HT-29 (cell line): ENCODE data around the gene ASS1. TPM values are rescaled to one million over a fixed set of nuclear protein-coding genes. Genes with fewer than 3 reads are reported as not detected.

Experiments
- DNase-seq: peaks from one replicate; pipeline ENCODE4 v3.0.0-alpha.2; 2015; ENCODE audit warnings: low spot score
- small RNA-seq: library from RNA; depleted of rRNA; stranded (forward); fragments of <200 nt; gene quantifications from one replicate; pipeline ENCODE3, GENCODE V24; 2014
- total RNA-seq: library from RNA; depleted of rRNA; stranded (reverse); fragments of >200 nt; shearing (Covaris generic); gene quantifications from 2 replicates; pipeline ENCODE4 v1.2.3, GENCODE V29; 2014; rRNA removed

The ASS1 gene
- total RNA-seq, 1 experiment from 2014 or later: 33.5 TPM

GRCh38 chr9:130531670-130532069 is 86.9 kb downstream of the ASS1 start:
- DNase-seq: no peak

- no peak for DNase-seq
These were observed 87.8 kb downstream of the ASS1 start for GRCh38 chr9:130532426-130533080.

DNA sequence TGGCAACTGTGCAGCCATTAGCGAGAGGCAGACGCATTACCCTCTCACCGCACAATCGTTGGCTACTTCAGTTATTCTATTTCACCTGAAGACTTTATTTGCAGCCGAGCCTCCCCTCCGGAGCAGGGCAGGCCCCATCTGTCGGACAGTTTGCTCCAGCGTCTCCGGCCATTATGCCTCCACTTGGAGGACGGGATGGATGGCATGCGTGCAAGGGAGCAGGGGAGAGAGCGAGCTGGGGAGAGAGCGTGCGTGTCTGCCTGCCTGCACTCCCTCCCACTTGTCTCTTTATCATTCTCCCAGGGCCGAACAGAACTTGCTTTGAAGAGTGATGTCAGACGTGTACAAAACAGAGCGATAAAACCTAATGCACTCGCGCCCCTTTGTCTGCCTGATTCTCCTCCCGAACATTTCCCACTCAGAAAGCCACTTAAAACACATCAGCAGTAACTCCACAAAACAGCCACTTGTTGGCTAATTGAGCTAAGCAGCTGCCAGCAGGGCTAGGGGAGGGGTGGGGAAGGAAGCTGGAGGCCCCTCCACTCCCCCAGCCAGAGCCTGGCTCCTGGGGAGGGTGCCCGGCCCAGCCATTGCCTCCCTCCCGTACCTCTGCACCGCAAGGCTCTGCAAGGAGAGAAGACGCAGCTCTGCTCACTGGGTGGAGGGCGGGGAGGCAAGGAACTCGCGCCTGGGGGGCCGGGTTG is 91.2 kb downstream of the ASS1 start:
- DNase-seq: no peak

GRCh38 chr9:130536701-130537107 is 91.9 kb downstream of the ASS1 start:
- no peak for DNase-seq

- no peak for DNase-seq
These were observed 92.7 kb downstream of the ASS1 start for GRCh38 chr9:130537346-130538050.

- DNase-seq: peak; percentile 13
These were observed 94.9 kb downstream of the ASS1 start for GRCh38 chr9:130539420-130540223.

DNA sequence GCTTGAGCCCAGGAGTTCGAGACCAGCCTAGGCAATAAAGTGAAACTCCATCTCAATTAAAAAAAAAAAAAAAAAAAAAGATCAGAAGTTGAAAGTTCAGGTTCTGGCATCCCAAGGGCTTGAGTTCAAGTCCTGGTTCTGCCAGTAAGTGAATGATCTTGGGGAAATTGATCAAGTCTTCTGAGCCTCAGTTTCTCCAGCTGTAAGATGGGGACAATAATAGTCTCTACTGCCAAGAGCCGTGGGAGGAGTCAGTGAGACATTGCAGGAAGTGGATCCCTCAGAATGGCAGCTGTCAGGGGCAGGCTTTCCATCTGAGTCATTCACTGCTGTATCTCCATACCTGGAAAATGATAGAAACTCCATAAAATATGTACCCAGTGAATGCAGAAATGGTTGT is 96.8 kb downstream of the ASS1 start:
- no peak for DNase-seq

GRCh38 chr9:130542038-130542437 is 97.3 kb downstream of the ASS1 start:
- DNase-seq: no peak

DNA sequence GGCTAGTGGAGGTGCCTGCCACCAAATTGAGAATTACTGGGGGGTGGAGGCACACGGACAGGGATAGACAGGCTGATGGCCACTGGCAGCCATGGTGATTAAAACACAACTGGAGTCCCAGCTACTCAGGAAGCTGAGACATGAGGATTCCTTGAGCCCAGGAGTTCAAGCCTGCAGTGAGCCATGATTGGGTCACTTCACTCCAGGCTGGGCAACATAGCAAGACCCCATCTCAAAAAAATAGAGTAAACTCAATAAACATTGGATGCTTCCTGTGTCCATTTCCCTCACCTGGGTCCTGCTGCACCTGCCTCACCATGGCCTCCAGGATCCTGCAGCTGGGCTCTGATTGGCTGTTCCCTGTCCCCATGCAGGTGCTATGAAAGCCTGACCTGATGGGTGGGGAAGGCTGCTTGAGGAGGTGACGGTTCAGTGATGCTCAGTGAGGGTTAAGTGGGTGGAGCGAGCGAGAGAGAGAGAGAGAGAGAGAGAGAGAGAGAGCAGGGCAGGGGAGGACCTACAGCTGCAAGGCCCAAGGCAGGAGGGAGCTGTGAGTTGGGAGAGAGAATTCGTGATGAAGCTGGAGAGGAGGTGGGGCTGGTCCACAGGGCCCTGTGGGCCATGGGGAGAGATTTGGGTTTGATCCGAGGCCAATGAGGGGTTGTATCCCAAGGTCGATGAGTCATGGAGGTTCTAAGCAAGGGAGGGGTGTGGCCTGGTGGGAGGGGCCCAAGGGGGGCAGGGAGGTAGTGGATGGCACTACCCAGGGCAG is 97.9 kb downstream of the ASS1 start:
- DNase-seq: no peak

DNA sequence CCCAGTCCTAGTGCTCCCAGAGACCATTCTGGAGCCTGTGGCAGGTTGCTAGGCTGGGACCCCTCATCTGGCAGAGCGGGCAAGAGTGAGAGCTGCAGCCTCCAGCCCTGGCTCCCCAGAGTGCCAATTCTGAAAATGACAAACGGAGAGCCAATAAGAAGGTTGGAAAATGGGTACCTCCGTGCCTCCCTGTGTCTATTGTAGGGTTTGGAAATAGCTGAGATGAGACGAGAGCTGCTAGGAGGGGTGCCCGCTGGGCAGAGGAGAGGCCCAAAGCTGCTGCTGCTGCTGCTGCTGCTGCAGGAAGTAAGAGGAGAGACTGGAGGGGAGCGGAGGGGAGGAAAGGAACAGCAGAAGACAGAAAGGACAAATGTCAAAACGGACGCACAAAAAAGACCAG is 98.6 kb downstream of the ASS1 start:
- DNase-seq: no peak

GRCh38 chr9:130543859-130544258 is 99.1 kb downstream of the ASS1 start:
- DNase-seq: no peak

- no peak for DNase-seq
These were observed 99.6 kb downstream of the ASS1 start for GRCh38 chr9:130544364-130544763.

DNA sequence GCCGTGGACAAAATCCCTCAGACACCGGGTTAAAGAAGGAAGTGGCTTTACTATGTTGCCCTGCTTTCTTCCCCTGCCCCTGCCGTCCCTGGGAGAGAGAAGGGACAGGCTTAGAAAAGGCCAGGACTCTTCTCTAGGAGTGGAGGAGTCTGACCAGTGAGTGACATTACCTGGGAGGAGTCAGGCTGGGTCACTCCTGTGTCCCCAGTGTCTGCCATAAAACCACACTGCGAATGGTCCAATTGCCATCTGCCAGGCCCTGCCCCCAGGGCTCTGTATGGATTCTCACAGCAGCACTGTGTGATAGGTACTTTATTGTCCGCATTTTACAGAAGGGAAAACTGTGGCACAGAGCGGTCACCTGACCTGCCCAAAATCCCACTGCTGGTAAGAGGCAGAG is 103.3 kb downstream of the ASS1 start:
- DNase-seq: no peak

DNA sequence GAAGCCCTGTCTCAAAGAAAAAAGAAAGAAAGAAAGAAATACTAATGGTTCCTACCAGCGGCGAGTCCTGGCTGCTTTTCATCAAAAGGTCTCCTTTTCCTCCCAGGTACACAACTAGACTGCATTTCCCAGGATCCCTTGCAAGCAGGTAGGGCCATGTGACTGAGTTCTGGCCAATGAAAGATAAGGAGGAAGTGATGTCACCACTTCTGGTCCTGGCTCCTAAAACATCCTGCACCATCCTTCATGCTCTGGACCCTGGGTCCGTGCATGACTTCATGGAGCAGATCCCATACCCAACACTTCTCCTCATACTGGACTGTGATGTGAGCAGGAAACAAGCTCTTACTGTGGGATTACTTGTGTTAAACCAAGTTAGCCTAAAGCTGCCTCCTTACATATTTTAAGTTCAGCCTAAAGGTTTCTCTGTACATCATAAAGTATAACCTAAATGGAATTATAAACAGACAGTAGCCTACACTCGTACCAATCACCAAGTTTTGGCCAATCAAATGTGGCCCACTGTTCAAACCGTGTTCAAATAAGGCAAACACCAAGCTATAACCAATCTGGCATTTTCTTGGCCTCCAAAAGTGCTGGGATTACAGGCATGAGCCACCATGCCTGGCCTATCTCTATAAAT is 104.5 kb downstream of the ASS1 start:
- peak; percentile 14 for DNase-seq

Small RNAs within 50 kb of the gene (small RNA-seq; reads per million reads assigned to genes)
- gene RN7SL665P: not detected

Other genes starting within 250 kb of the ASS1 start
- under 0.01 TPM in 1 of 2 replicates, not detected in the other for gene HMCN2, start 179.2 kb upstream of the ASS1 start, total RNA-seq
- 62.7 and 65.8 TPM in 2 replicates for gene FUBP3, start 134.6 kb downstream of the ASS1 start, total RNA-seq
- gene PRDM12, start 219.6 kb downstream of the ASS1 start, total RNA-seq: not detected in 2 replicates
- gene EXOSC2, start 248.8 kb downstream of the ASS1 start, total RNA-seq: 26.5 and 29.7 TPM in 2 replicates